ES-I3 (cell line): ENCODE data around the gene RANBP3.

Experiments used
- H3K36me3 ChIP-seq: 2 replicates; pipeline ENCODE4 v1.6.1; 2013; ENCODE audit warnings: mild to moderate bottlenecking, low read length, control low read depth, moderate library complexity; ENCODE audit not compliant: insufficient read depth
- H3K4me1 ChIP-seq: 2 replicates; pipeline ENCODE4 v1.6.1; 2013; ENCODE audit warnings: mild to moderate bottlenecking, control low read depth, low read length; ENCODE audit not compliant: insufficient read depth
- H3K9ac ChIP-seq: 2 replicates; pipeline ENCODE4 v1.6.1; 2013; ENCODE audit warnings: low read depth, mild to moderate bottlenecking, low read length, moderate library complexity
- H3K9me3 ChIP-seq: 2 replicates; pipeline ENCODE4 v1.6.1; 2013; ENCODE audit warnings: mild to moderate bottlenecking, low read length, moderate library complexity; ENCODE audit not compliant: control insufficient read depth, insufficient read depth

The RANBP3 gene

GRCh38 chr19:5950741-5951140, 27.2 kb downstream of the RANBP3 start:
- Histone ChIP-seq H3K4me1 (peaks cover 62% of the 10 kb centered on the region), H3K36me3 (peaks cover 4% of the 10 kb centered on the region; the same call in 1 of the 2 replicates), H3K9ac (no peak overlapping the region), H3K9me3 (no peaks in the 10 kb centered on the region)

GRCh38 chr19:5949792-5950305, 28.1 kb downstream of the RANBP3 start:
- H3K36me3 ChIP-seq: peaks cover 4% of the 10 kb centered on the region; the same call in 1 of the 2 replicates
- peaks cover 55% of the 10 kb centered on the region for H3K4me1 ChIP-seq
- no peak overlapping the region for H3K9ac ChIP-seq
- H3K9me3 ChIP-seq: no peaks in the 10 kb centered on the region

GRCh38 chr19:5948752-5949564, 29.0 kb downstream of the RANBP3 start:
- Histone ChIP-seq H3K9ac (no peak overlapping the region), H3K36me3 (peaks cover 4% of the 10 kb centered on the region; the same call in 1 of the 2 replicates), H3K9me3 (no peaks in the 10 kb centered on the region), H3K4me1 (peaks cover 46% of the 10 kb centered on the region)

GRCh38 chr19:5947435-5947834, 30.5 kb downstream of the RANBP3 start:
- Histone ChIP-seq H3K9me3 (no peaks in the 10 kb centered on the region), H3K9ac (no peak overlapping the region), H3K4me1 (peaks cover 31% of the 10 kb centered on the region), H3K36me3 (peaks cover 4% of the 10 kb centered on the region; the same call in 1 of the 2 replicates)

- Histone ChIP-seq H3K9me3 (no peaks in the 10 kb centered on the region), H3K4me1 (no peaks in the 10 kb centered on the region), H3K9ac (no peak overlapping the region), H3K36me3 (peaks cover 5% of the 10 kb centered on the region; the same call in 1 of the 2 replicates)
Observed at GRCh38 chr19:5943623-5944022, 34.3 kb downstream of the RANBP3 start.

- Histone ChIP-seq H3K9ac (no peak overlapping the region), H3K36me3 (peaks cover 5% of the 10 kb centered on the region; the same call in 1 of the 2 replicates), H3K4me1 (no peaks in the 10 kb centered on the region), H3K9me3 (no peaks in the 10 kb centered on the region)
Observed at GRCh38 chr19:5943045-5943444, 34.9 kb downstream of the RANBP3 start.

- Histone ChIP-seq H3K9ac (no peak overlapping the region), H3K36me3 (peaks cover 8% of the 10 kb centered on the region; the same call in 1 of the 2 replicates), H3K9me3 (no peaks in the 10 kb centered on the region), H3K4me1 (no peaks in the 10 kb centered on the region)
Observed at GRCh38 chr19:5941673-5942072, 36.3 kb downstream of the RANBP3 start.

- Histone ChIP-seq H3K9me3 (no peaks in the 10 kb centered on the region), H3K9ac (no peak overlapping the region), H3K4me1 (no peaks in the 10 kb centered on the region), H3K36me3 (peaks cover 8% of the 10 kb centered on the region; the same call in 1 of the 2 replicates)
Observed at GRCh38 chr19:5940260-5941208, 37.4 kb downstream of the RANBP3 start.

GRCh38 chr19:5937550-5937949, 40.4 kb downstream of the RANBP3 start:
- no peak overlapping the region for H3K9ac ChIP-seq
- H3K4me1 ChIP-seq: no peaks in the 10 kb centered on the region
- H3K9me3 ChIP-seq: no peaks in the 10 kb centered on the region
- peaks cover 11% of the 10 kb centered on the region; the same call in 1 of the 2 replicates for H3K36me3 ChIP-seq

GRCh38 chr19:5936292-5936592, 41.7 kb downstream of the RANBP3 start:
- Histone ChIP-seq H3K9ac (no peak overlapping the region), H3K4me1 (no peaks in the 10 kb centered on the region), H3K36me3 (peaks cover 11% of the 10 kb centered on the region; the same call in 1 of the 2 replicates), H3K9me3 (no peaks in the 10 kb centered on the region)

- Histone ChIP-seq H3K9ac (no peak overlapping the region), H3K4me1 (no peaks in the 10 kb centered on the region), H3K9me3 (no peaks in the 10 kb centered on the region), H3K36me3 (peaks cover 14% of the 10 kb centered on the region)
Observed at GRCh38 chr19:5935473-5936291, 42.3 kb downstream of the RANBP3 start.

GRCh38 chr19:5934774-5935472, 43.0 kb downstream of the RANBP3 start:
- Histone ChIP-seq H3K4me1 (no peaks in the 10 kb centered on the region), H3K36me3 (peaks cover 21% of the 10 kb centered on the region), H3K9ac (no peak overlapping the region), H3K9me3 (no peaks in the 10 kb centered on the region)

GRCh38 chr19:5934069-5934401, 43.9 kb downstream of the RANBP3 start:
- Histone ChIP-seq H3K4me1 (no peaks in the 10 kb centered on the region), H3K36me3 (peaks cover 26% of the 10 kb centered on the region), H3K9ac (no peak overlapping the region)

More at GRCh38 chr19:5934069-5934401, 43.9 kb downstream of the RANBP3 start:
- no peaks in the 10 kb centered on the region for H3K9me3 ChIP-seq
